ENCODE measurements around the gene HLA-DOB.

The HLA-DOB gene

GRCh38 chr6:32774426-32774825, 42.4 kb downstream of the HLA-DOB start:
- DNase-seq (ENCODE audit: low read depth, low spot score), result no peak
- Histone ChIP-seq H3K4me1 (ENCODE audit: insufficient read depth, insufficient read length) (no peaks in the 10 kb centered on the region), H3K4me3 (ENCODE audit: insufficient read length, low read depth) (no peak overlapping the region), H3K27me3 (ENCODE audit: insufficient read depth, insufficient read length) (no peaks in the 10 kb centered on the region), H3K36me3 (ENCODE audit: insufficient read depth, insufficient read length, low read length) (no peaks in the 10 kb centered on the region), H3K9ac (ENCODE audit: insufficient read length, low read depth) (no peak overlapping the region), H3K9me3 (ENCODE audit: insufficient read depth, low read length) (no peaks in the 10 kb centered on the region)
- TF ChIP-seq ZNF274 (IDR thresholded peaks at IDR 0.05; ENCODE audit: low read depth, low read length), result no peak
- TF ChIP-seq YY1 (IDR thresholded peaks at IDR 0.05; ENCODE audit: insufficient read depth, insufficient read length), result no peak
- TF ChIP-seq SUZ12 (IDR thresholded peaks at IDR 0.05; ENCODE audit: extremely low read depth, insufficient read depth, insufficient read length), result no peak

GRCh38 chr6:32772656-32773055, 44.1 kb downstream of the HLA-DOB start:
- H3K4me3 ChIP-seq (ENCODE audit: insufficient read length, low read depth), result no peak overlapping the region
- no peaks in the 10 kb centered on the region for H3K27me3 ChIP-seq (ENCODE audit: insufficient read depth, insufficient read length)
- no peak for DNase-seq (ENCODE audit: low read depth, low spot score)

GRCh38 chr6:32764048-32764447, 52.8 kb downstream of the HLA-DOB start:
- Histone ChIP-seq H3K9me3 (ENCODE audit: insufficient read depth, low read length) (no peaks in the 10 kb centered on the region), H3K4me1 (ENCODE audit: insufficient read depth, insufficient read length) (no peaks in the 10 kb centered on the region), H3K9ac (ENCODE audit: insufficient read length, low read depth) (no peak overlapping the region), H3K27me3 (ENCODE audit: insufficient read depth, insufficient read length) (peaks cover 4% of the 10 kb centered on the region), H3K36me3 (ENCODE audit: insufficient read depth, insufficient read length, low read length) (no peaks in the 10 kb centered on the region), H3K4me3 (ENCODE audit: insufficient read length, low read depth) (no peak overlapping the region)
- no peak for TF ChIP-seq ZNF274 (IDR thresholded peaks at IDR 0.05; ENCODE audit: low read depth, low read length)
- TF ChIP-seq SUZ12 (IDR thresholded peaks at IDR 0.05; ENCODE audit: extremely low read depth, insufficient read depth, insufficient read length), result no peak
- TF ChIP-seq YY1 (IDR thresholded peaks at IDR 0.05; ENCODE audit: insufficient read depth, insufficient read length), result no peak
- no peak for DNase-seq (ENCODE audit: low read depth, low spot score)

More at GRCh38 chr6:32772656-32773055, 44.1 kb downstream of the HLA-DOB start:
- TF ChIP-seq SUZ12 (IDR thresholded peaks at IDR 0.05; ENCODE audit: extremely low read depth, insufficient read depth, insufficient read length) (no peak), YY1 (IDR thresholded peaks at IDR 0.05; ENCODE audit: insufficient read depth, insufficient read length) (no peak), ZNF274 (IDR thresholded peaks at IDR 0.05; ENCODE audit: low read depth, low read length) (no peak)
- Histone ChIP-seq H3K9me3 (ENCODE audit: insufficient read depth, low read length) (no peaks in the 10 kb centered on the region), H3K36me3 (ENCODE audit: insufficient read depth, insufficient read length, low read length) (no peaks in the 10 kb centered on the region), H3K4me1 (ENCODE audit: insufficient read depth, insufficient read length) (no peaks in the 10 kb centered on the region), H3K9ac (ENCODE audit: insufficient read length, low read depth) (no peak overlapping the region)

GRCh38 chr6:32763421-32763820, 53.4 kb downstream of the HLA-DOB start, which contains the start of gene HLA-DQB2:
TSS of gene HLA-DQB2 (minus strand) at chr6:32763532. CDS start at chr6:32763470, 62 bp downstream.
- no peaks in the 10 kb centered on the region for H3K36me3 ChIP-seq (ENCODE audit: insufficient read depth, insufficient read length, low read length)
- no peak for DNase-seq (ENCODE audit: low read depth, low spot score)
- H3K4me1 ChIP-seq (ENCODE audit: insufficient read depth, insufficient read length), result no peaks in the 10 kb centered on the region
- H3K9ac ChIP-seq (ENCODE audit: insufficient read length, low read depth), result no peak within 1 kb of the TSS
- no peak within 1 kb of the TSS for H3K4me3 ChIP-seq (ENCODE audit: insufficient read length, low read depth)
- H3K9me3 ChIP-seq (ENCODE audit: insufficient read depth, low read length), result no peaks in the 10 kb centered on the region
- H3K27me3 ChIP-seq (ENCODE audit: insufficient read depth, insufficient read length), result peaks cover 4% of the 10 kb centered on the region
- TF ChIP-seq SUZ12 (IDR thresholded peaks at IDR 0.05; ENCODE audit: extremely low read depth, insufficient read depth, insufficient read length) (no peak), YY1 (IDR thresholded peaks at IDR 0.05; ENCODE audit: insufficient read depth, insufficient read length) (no peak), ZNF274 (IDR thresholded peaks at IDR 0.05; ENCODE audit: low read depth, low read length) (no peak)
